NCI-H1694 treated with DMSO at 0.1 percent for 48 hours (cell line): Measurements from ENCODE around the gene REX1BD.

ENCODE experiments used
- DNase-seq: peaks from one replicate; lab custom pipeline; 2025; lab: John Stamatoyannopoulos, UW

The REX1BD gene

DNA sequence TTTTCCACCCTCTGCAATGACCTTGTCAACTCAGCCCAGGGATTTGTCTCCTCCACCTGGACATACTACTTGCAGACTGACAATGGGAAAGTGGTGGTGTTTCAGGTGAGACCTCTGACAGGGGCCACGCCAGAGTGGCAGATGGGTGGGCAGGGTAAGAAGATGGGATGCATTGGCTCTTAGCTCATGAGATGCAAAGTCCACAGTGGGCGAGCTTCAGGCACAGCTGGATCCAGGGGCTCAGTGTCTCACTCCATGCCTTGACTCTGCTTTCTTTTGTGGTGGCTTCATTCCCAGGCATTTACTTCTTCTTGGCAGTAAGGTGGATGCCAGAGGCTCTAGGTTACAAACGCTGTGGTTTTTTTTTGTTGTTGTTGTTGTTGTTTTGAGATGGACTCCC, 27.4 kb downstream of the REX1BD start:
- no peak for DNase-seq

- no peak for DNase-seq
Measured at GRCh38 chr19:18617562-18617961, 29.0 kb downstream of the REX1BD start.

- DNase-seq, result no peak
Measured at GRCh38 chr19:18618236-18618635, 29.6 kb downstream of the REX1BD start.

- no peak for DNase-seq
Measured at GRCh38 chr19:18620311-18620710, 31.7 kb downstream of the REX1BD start.

DNA sequence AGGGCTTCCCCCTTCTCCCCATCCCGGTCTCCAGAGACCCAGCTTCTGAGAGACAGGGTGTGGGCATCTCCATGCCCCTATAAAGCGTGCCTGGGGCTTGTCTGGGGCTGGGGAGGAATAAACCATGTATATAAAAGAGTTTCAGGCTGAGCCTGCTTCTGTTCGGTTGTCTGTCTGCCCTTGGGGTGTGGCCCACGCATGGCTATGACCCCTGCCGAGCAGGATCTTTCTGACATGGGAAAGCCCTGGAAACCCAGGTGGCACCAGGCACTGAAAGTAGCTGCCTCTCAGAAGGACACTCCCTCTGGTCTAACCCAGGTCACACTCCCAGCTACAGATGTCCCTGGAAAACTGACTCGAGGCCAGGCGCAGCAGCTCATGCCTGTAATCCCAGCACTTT, 32.3 kb downstream of the REX1BD start:
- no peak for DNase-seq

- no peak for DNase-seq
Measured at GRCh38 chr19:18626906-18627305, 38.3 kb downstream of the REX1BD start.

GRCh38 chr19:18629166-18630088, 40.8 kb downstream of the REX1BD start:
- no peak for DNase-seq

GRCh38 chr19:18633321-18633720, 44.7 kb downstream of the REX1BD start:
- no peak for DNase-seq

DNA sequence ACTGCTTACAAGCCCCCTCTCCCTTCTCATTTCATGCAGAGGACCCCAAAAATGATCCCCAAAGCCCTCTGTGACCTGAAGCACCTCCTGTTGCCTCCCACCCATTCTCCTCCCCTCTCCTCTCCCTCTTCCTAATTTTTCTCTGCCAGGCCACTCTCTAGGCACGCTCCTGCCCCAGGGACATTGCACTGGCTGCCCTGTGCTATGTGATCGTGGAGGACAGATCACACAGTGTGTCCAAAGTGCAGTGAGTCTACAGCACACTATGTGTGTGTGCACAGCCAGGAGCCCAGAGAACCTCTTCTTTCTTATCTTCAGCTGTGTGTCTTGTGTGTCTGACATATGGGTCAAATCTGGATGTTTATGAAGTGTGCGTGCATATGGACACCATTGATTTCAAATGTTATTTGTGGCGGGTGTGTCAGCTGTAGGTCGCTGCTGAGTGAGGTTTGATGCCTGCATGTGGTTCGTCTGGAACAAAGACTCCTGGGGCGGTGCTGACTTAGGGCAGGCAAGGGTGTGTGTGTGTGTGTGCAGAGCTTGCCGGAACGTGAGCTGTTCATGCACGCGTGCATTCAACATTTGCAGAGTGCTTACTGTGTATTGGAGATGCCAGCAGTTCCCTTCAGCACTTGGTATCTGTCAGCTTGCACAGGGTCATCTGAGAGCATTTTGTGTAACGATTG, 46.2 kb downstream of the REX1BD start:
- peak; percentile 53 for DNase-seq

- no peak for DNase-seq
Measured at GRCh38 chr19:18635831-18636182, 47.2 kb downstream of the REX1BD start.

GRCh38 chr19:18636183-18636968, 47.8 kb downstream of the REX1BD start:
- DNase-seq, result peak; percentile 91

GRCh38 chr19:18636969-18637629, 48.5 kb downstream of the REX1BD start, which contains the start of gene KLHL26:
Gene KLHL26, plus strand, starts transcription at chr19:18637028. Its CDS starts 27 bp downstream, at chr19:18637055.
- DNase-seq, result no peak

- DNase-seq, result no peak
Measured at GRCh38 chr19:18637673-18638630, 49.4 kb downstream of the REX1BD start.

DNA sequence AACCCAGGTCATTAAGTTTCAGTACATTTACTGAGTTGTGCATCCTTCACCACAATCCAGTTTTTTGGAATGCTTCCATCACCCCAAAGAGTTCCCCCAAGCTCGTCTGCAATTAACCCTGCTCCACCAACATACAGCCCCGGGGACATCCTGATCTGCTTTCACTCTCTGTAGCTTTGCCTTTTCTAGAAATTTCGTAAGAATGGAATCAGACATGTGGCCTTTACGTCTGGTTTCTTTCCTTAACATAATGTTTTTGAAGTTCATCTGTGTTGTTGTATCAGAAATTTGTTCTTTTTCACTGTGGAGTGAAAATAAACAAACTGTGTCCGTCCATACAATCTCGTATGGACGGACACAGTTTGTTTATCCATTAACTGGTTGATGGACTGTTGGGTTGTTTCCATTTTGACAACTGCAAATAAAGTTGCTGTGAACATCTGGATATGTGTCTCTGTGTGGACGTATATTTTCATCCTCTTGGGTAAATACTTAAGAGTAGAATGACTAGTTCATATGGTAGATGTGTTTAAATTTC, 51.2 kb downstream of the REX1BD start:
- no peak for DNase-seq
